Measurements from ENCODE around the gene ZNF561. TPM values are rescaled to one million over a fixed set of nuclear protein-coding genes. Genes with fewer than 3 reads are reported as not detected.

Gene ZNF561
- total RNA-seq, 1 donor from 2014 or later = 133 TPM

DNA sequence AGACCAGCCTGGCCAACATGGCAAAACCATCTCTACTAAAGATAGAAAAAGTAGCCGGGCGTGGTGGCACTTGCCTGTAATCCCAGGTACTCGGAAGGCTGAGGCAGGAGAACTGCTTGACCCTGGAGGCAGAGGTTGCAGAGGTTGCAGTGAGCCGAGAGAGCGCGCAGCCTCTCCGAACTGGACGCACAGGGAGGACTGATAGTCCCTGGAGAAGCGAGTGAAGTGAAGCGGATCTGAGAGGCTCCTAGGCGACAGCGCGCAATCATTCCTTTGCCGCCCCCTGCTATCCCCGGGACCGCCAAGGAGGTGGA is 233 bp downstream of the ZNF561 start:
- peaks cover 30% of the 10 kb centered on the region for H3K36me3 Mint-ChIP-seq (ENCODE audit: low read depth, unreplicated experiment)
- H3K9me3 ChIP-seq (ENCODE audit: insufficient read depth, low read depth, low read length) = peaks cover 8% of the 10 kb centered on the region
- peak overlapping the region; percentile 92 for H3K9ac ChIP-seq (ENCODE audit: low read length)
- peak overlapping the region; percentile 100 for H3K27ac Mint-ChIP-seq (ENCODE audit: unreplicated experiment)
- no peaks in the 10 kb centered on the region for H3K27me3 ChIP-seq (ENCODE audit: insufficient read depth, low read length)
- peak overlapping the region; percentile 93 for H3K27ac ChIP-seq (ENCODE audit: low read depth, low read length)
- H3K9me3 Mint-ChIP-seq (ENCODE audit: unreplicated experiment) = peaks cover under 1% of the 10 kb centered on the region
- H4K20me1 ChIP-seq (ENCODE audit: insufficient read depth, low read length) = no peaks in the 10 kb centered on the region
- DNase-seq (ENCODE audit: low read depth) = no peak
- peaks cover 27% of the 10 kb centered on the region for H3K36me3 ChIP-seq (ENCODE audit: insufficient read depth, low read length)
- no peaks in the 10 kb centered on the region for H3K27me3 Mint-ChIP-seq (ENCODE audit: low read depth, unreplicated experiment)
- H3K4me1 ChIP-seq (ENCODE audit: insufficient read depth, low read length) = peaks cover 13% of the 10 kb centered on the region
- no peak for FAIRE-seq
- peak overlapping the region; percentile 87 for H3K4me2 ChIP-seq (ENCODE audit: low read length)
- peaks cover 27% of the 10 kb centered on the region for H3K4me1 Mint-ChIP-seq (ENCODE audit: low read depth, unreplicated experiment)
- peak overlapping the region; percentile 97 for H3K4me3 Mint-ChIP-seq (ENCODE audit: unreplicated experiment)
- peaks cover 28% of the 10 kb centered on the region for H3K79me2 ChIP-seq (ENCODE audit: insufficient read depth, low read length)
- peak overlapping the region; percentile 88 for H2AFZ ChIP-seq (ENCODE audit: low read depth, low read length)
- H3K4me3 ChIP-seq (ENCODE audit: insufficient read depth, low read depth, low read length) = peak overlapping the region; percentile 98
- TF ChIP-seq, protein P1, sequence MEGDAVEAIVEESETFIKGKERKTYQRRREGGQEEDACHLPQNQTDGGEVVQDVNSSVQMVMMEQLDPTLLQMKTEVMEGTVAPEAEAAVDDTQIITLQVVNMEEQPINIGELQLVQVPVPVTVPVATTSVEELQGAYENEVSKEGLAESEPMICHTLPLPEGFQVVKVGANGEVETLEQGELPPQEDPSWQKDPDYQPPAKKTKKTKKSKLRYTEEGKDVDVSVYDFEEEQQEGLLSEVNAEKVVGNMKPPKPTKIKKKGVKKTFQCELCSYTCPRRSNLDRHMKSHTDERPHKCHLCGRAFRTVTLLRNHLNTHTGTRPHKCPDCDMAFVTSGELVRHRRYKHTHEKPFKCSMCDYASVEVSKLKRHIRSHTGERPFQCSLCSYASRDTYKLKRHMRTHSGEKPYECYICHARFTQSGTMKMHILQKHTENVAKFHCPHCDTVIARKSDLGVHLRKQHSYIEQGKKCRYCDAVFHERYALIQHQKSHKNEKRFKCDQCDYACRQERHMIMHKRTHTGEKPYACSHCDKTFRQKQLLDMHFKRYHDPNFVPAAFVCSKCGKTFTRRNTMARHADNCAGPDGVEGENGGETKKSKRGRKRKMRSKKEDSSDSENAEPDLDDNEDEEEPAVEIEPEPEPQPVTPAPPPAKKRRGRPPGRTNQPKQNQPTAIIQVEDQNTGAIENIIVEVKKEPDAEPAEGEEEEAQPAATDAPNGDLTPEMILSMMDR (IDR thresholded peaks at IDR 0.05; ENCODE audit: insufficient read depth, low read depth, low read length) = no peak
- TF ChIP-seq EZH2 (IDR thresholded peaks at IDR 0.05; ENCODE audit: insufficient read depth, low read length) = no peak

DNA sequence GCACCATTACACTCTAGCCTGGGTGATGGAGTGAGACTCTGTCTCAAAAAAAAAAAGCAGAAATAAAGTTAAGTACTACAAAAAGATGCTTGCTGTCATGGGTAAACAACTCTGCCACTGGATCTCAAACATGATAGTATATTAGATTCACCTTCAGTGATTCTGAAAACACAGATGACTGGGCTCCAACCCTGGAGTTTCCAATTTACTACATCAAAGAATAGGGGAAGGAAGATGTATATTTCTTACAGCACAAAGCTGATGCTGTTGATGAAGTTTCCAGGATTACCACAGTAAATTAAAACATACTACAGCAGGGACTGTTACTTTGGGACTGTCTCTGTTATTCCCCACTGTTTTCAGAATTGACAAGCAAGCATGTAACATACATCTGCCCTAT is 5.2 kb downstream of the ZNF561 start:
- peaks cover 39% of the 10 kb centered on the region for H3K9me3 ChIP-seq (ENCODE audit: insufficient read depth, low read depth, low read length)
- H3K27me3 ChIP-seq (ENCODE audit: insufficient read depth, low read length) = no peaks in the 10 kb centered on the region
- TF ChIP-seq, protein P1 (IDR thresholded peaks at IDR 0.05; ENCODE audit: insufficient read depth, low read depth, low read length) = no peak
- no peak for TF ChIP-seq EZH2 (IDR thresholded peaks at IDR 0.05; ENCODE audit: insufficient read depth, low read length)
- FAIRE-seq (no peak), DNase-seq (ENCODE audit: low read depth) (no peak)
- H3K79me2 ChIP-seq (ENCODE audit: insufficient read depth, low read length) = peaks cover 22% of the 10 kb centered on the region
- H3K27ac ChIP-seq (ENCODE audit: low read depth, low read length) = no peak overlapping the region
- H3K4me1 ChIP-seq (ENCODE audit: insufficient read depth, low read length) = peaks cover 6% of the 10 kb centered on the region
- Mint-ChIP-seq H3K4me1 (ENCODE audit: low read depth, unreplicated experiment) (peaks cover 15% of the 10 kb centered on the region), H3K9me3 (ENCODE audit: unreplicated experiment) (peaks cover 19% of the 10 kb centered on the region), H3K27ac (ENCODE audit: unreplicated experiment) (no peak overlapping the region), H3K27me3 (ENCODE audit: low read depth, unreplicated experiment) (no peaks in the 10 kb centered on the region), H3K36me3 (ENCODE audit: low read depth, unreplicated experiment) (peaks cover 68% of the 10 kb centered on the region), H3K4me3 (ENCODE audit: unreplicated experiment) (peak overlapping the region; percentile 67)
- H2AFZ ChIP-seq (ENCODE audit: low read depth, low read length) = no peak overlapping the region
- H3K4me2 ChIP-seq (ENCODE audit: low read length) = no peak overlapping the region
- no peak overlapping the region for H3K4me3 ChIP-seq (ENCODE audit: insufficient read depth, low read depth, low read length)
- H3K9ac ChIP-seq (ENCODE audit: low read length) = no peak overlapping the region
- H4K20me1 ChIP-seq (ENCODE audit: insufficient read depth, low read length) = no peaks in the 10 kb centered on the region
- H3K36me3 ChIP-seq (ENCODE audit: insufficient read depth, low read length) = peaks cover 62% of the 10 kb centered on the region

DNA sequence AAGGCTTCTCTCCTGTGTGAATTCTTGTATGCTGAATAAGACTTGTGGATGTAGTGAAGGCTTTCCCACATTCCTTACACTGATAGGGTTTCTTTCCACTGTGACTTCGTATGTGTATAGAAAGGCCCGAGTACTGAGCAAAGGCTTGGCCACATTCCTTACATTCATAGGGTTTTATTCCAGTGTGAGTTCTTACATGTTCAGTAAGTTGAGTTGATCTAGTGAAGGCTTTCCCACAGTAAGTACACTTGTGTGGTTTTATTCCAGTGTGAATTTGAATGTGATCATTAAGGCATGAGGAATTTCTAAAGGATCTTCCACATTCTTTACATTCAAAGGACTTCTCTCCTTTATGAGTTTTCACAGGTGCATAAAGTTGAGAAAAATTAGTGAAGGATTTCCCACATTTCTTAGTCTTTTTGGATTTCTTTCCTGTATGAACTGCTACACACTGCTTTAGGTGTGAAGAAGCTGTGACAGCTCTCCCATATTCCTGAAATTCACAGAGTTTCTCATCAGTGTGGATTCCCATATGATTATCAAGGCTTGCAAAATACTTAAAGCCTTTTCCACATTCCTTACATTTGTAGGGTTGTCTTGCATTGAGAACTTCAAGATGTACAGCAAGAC is 10.4 kb downstream of the ZNF561 start:
- Histone ChIP-seq H3K27ac (ENCODE audit: low read depth, low read length) (no peak overlapping the region), H3K27me3 (ENCODE audit: insufficient read depth, low read length) (no peaks in the 10 kb centered on the region), H2AFZ (ENCODE audit: low read depth, low read length) (no peak overlapping the region), H3K4me3 (ENCODE audit: insufficient read depth, low read depth, low read length) (no peak overlapping the region), H3K9me3 (ENCODE audit: insufficient read depth, low read depth, low read length) (peaks cover 67% of the 10 kb centered on the region), H3K79me2 (ENCODE audit: insufficient read depth, low read length) (no peaks in the 10 kb centered on the region), H3K4me1 (ENCODE audit: insufficient read depth, low read length) (no peaks in the 10 kb centered on the region), H3K9ac (ENCODE audit: low read length) (no peak overlapping the region), H4K20me1 (ENCODE audit: insufficient read depth, low read length) (no peaks in the 10 kb centered on the region), H3K36me3 (ENCODE audit: insufficient read depth, low read length) (peaks cover 60% of the 10 kb centered on the region), H3K4me2 (ENCODE audit: low read length) (no peak overlapping the region)
- H3K4me3 Mint-ChIP-seq (ENCODE audit: unreplicated experiment) = no peak overlapping the region
- no peak for TF ChIP-seq EZH2 (IDR thresholded peaks at IDR 0.05; ENCODE audit: insufficient read depth, low read length)
- TF ChIP-seq, protein P1 (IDR thresholded peaks at IDR 0.05; ENCODE audit: insufficient read depth, low read depth, low read length) = no peak
- no peak for DNase-seq (ENCODE audit: low read depth)
- H3K27ac Mint-ChIP-seq (ENCODE audit: unreplicated experiment) = peak overlapping the region; percentile 83
- FAIRE-seq = no peak
- peaks cover 70% of the 10 kb centered on the region for H3K36me3 Mint-ChIP-seq (ENCODE audit: low read depth, unreplicated experiment)
- H3K27me3 Mint-ChIP-seq (ENCODE audit: low read depth, unreplicated experiment) = no peaks in the 10 kb centered on the region
- H3K4me1 Mint-ChIP-seq (ENCODE audit: low read depth, unreplicated experiment) = peaks cover 2% of the 10 kb centered on the region
- peaks cover 51% of the 10 kb centered on the region for H3K9me3 Mint-ChIP-seq (ENCODE audit: unreplicated experiment)
